H1 (cell line): Measurements from ENCODE around the gene METTL5. TPM values are rescaled to one million over a fixed set of nuclear protein-coding genes. Genes with fewer than 3 reads are reported as not detected.
A peak's percentile ranks its signal among the peaks of the same experiment; 100 is the strongest.

Experiments used
- CTCF ChIA-PET: fragments of 300-600 bp; sonication (Branson Sonifier 250); formaldehyde crosslinking; loops from one replicate; lab custom pipeline; 2021; ENCODE audit not compliant: partially characterized antibody; lab: Charles Lee
- POLR2A ChIA-PET: fragments of 300-600 bp; sonication (Branson Sonifier 250); formaldehyde crosslinking; loops from one replicate; lab custom pipeline; 2021; ENCODE audit warnings: inconsistent platforms; ENCODE audit not compliant: partially characterized antibody; lab: Charles Lee
- DNase-seq, 2 experiments: peaks; one replicate each; pipeline versions ENCODE4 v3.0.0 to v3.0.0-alpha.2; 2010 to 2022; ENCODE audit warnings: low spot score in 2 of 2, low read depth in 1 of 2, mixed read lengths in 1 of 2
- FAIRE-seq: peaks from 2 replicates; lab custom pipeline; 2011; peaks lifted over from hg19 to GRCh38; lab: Jason Lieb, UNC
- H2AFZ ChIP-seq: 2 replicates; pipeline ENCODE4 v1.8.1; 2012; ENCODE audit warnings: low read length, inconsistent platforms
- H2AK5ac ChIP-seq: 2 replicates; pipeline ENCODE4 v1.6.1; 2013; ENCODE audit warnings: low read depth, low read length
- H2BK120ac ChIP-seq: replicated peaks from 2 replicates; pipeline ENCODE3; 2013; ENCODE audit warnings: low read depth, low read length, inconsistent platforms
- H2BK12ac ChIP-seq: 2 replicates; pipeline ENCODE4 v1.6.1; 2013; ENCODE audit warnings: low read depth, low read length
- H2BK15ac ChIP-seq: 2 replicates; pipeline ENCODE4 v1.6.1; 2013; ENCODE audit warnings: low read length
- H2BK20ac ChIP-seq: 2 replicates; pipeline ENCODE4 v1.6.1; 2013; ENCODE audit warnings: low read length
- H2BK5ac ChIP-seq: 2 replicates; pipeline ENCODE4 v1.6.1; 2013; ENCODE audit warnings: low read depth, low read length
- H3K14ac ChIP-seq: 2 replicates; pipeline ENCODE4 v1.6.1; 2013; ENCODE audit warnings: inconsistent platforms; ENCODE audit not compliant: insufficient read length
- H3K18ac ChIP-seq: 2 replicates; pipeline ENCODE4 v1.6.1; 2013; ENCODE audit warnings: low read length; ENCODE audit errors: extremely low read depth
- H3K23ac ChIP-seq: 2 replicates; pipeline ENCODE4 v1.6.1; 2013; ENCODE audit warnings: inconsistent platforms; ENCODE audit not compliant: insufficient read length
- H3K23me2 ChIP-seq: 2 replicates; pipeline ENCODE4 v1.6.1; 2013; ENCODE audit warnings: low read depth, low read length
- H3K27ac ChIP-seq: 2 replicates; pipeline ENCODE4 v1.6.1; 2011; ENCODE audit warnings: low read depth, low read length, inconsistent platforms
- H3K27me3 ChIP-seq, 4 experiments: replicated peaks in 1 of 4; 1 replicate in 1 of 4; 2 replicates in 3 of 4; pipeline versions ENCODE4 v1.6.1 to v1.8.1; 2011 to 2013; ENCODE audit warnings: low read length in 3 of 4, mild to moderate bottlenecking in 3 of 4, inconsistent platforms in 2 of 4, mixed read lengths in 2 of 4, moderate library complexity in 1 of 4; ENCODE audit not compliant: control insufficient read depth in 3 of 4, insufficient read depth in 3 of 4; ENCODE audit errors: extremely low read depth in 1 of 4
- H3K36me3 ChIP-seq, 4 experiments: 2 replicates each; pipeline versions ENCODE4 v1.6.1 to v1.8.1; 2011 to 2013; ENCODE audit warnings: mild to moderate bottlenecking in 4 of 4, low read length in 3 of 4, moderate library complexity in 2 of 4, control low read depth in 1 of 4, inconsistent platforms in 1 of 4; ENCODE audit not compliant: insufficient read depth in 4 of 4, control insufficient read depth in 2 of 4
- H3K4ac ChIP-seq: replicated peaks from 2 replicates; pipeline ENCODE3; 2013; ENCODE audit warnings: low read length, low read depth, mixed read lengths, inconsistent platforms; ENCODE audit not compliant: insufficient read length
- H3K4me1 ChIP-seq, 4 experiments: replicated peaks in 1 of 4; 1 replicate in 1 of 4; 2 replicates in 3 of 4; pipeline versions ENCODE4 v1.6.1 to v1.8.1; 2011 to 2013; ENCODE audit warnings: low read length in 3 of 4, inconsistent platforms in 2 of 4, mixed read lengths in 1 of 4; ENCODE audit not compliant: insufficient read depth in 4 of 4, control insufficient read depth in 3 of 4
- H3K4me2 ChIP-seq, 2 experiments: 2 replicates each; pipeline versions ENCODE4 v1.6.1 to v1.8.1; 2011 to 2013; ENCODE audit warnings: low read depth in 2 of 2, low read length in 2 of 2, control low read depth in 1 of 2, inconsistent platforms in 1 of 2, mild to moderate bottlenecking in 1 of 2; ENCODE audit not compliant: insufficient read depth in 1 of 2
- H3K4me3 ChIP-seq, 4 experiments: fragments of 200-600, 300-600 bp in 1 of 4; sonication (generic), shearing (Covaris generic), sonication (Bioruptor Twin) in 1 of 4; 2 replicates each; pipeline versions ENCODE4 v1.5.1 to v1.8.1; 2011 to 2016; ENCODE audit warnings: low read length in 4 of 4, low read depth in 3 of 4, control low read depth in 2 of 4, inconsistent platforms in 2 of 4, mild to moderate bottlenecking in 2 of 4, mixed read lengths in 1 of 4, moderate library complexity in 1 of 4; ENCODE audit not compliant: insufficient read depth in 2 of 4; ENCODE audit errors: extremely low read depth in 1 of 4
- H3K56ac ChIP-seq: replicated peaks from 2 replicates; pipeline ENCODE3; 2013; ENCODE audit warnings: low read depth, mild to moderate bottlenecking, mixed read lengths, low read length, inconsistent platforms; ENCODE audit not compliant: insufficient read length
- H3K79me1 ChIP-seq: 2 replicates; pipeline ENCODE4 v1.6.1; 2013; ENCODE audit warnings: low read depth, low read length, control low read depth
- H3K79me2 ChIP-seq, 2 experiments: 2 replicates each; pipeline versions ENCODE4 v1.6.1 to v1.8.1; 2012 to 2013; ENCODE audit warnings: low read length in 2 of 2, mild to moderate bottlenecking in 2 of 2, inconsistent platforms in 1 of 2; ENCODE audit not compliant: insufficient read depth in 2 of 2, control insufficient read depth in 1 of 2
- H3K9ac ChIP-seq, 4 experiments: replicated peaks in 1 of 4; 1 replicate in 1 of 4; 2 replicates in 3 of 4; pipeline versions ENCODE4 v1.6.1 to v1.8.1; 2011 to 2013; ENCODE audit warnings: low read depth in 3 of 4, low read length in 3 of 4, control low read depth in 2 of 4, mild to moderate bottlenecking in 2 of 4, moderate library complexity in 2 of 4, inconsistent platforms in 1 of 4; ENCODE audit errors: extremely low read depth in 1 of 4
- H3K9me3 ChIP-seq, 2 experiments: 2 replicates each; pipeline versions ENCODE4 v1.6.1 to v1.8.1; 2012 to 2013; ENCODE audit warnings: mild to moderate bottlenecking in 2 of 2, moderate library complexity in 2 of 2, control low read depth in 1 of 2, inconsistent platforms in 1 of 2, low read depth in 1 of 2, low read length in 1 of 2, mixed read lengths in 1 of 2; ENCODE audit not compliant: insufficient read depth in 2 of 2
- H4K20me1 ChIP-seq, 2 experiments: replicated peaks in 1 of 2; 2 replicates each; pipeline versions ENCODE3 to v1.8.1; 2011 to 2013; ENCODE audit warnings: inconsistent platforms in 2 of 2, low read length in 2 of 2, mild to moderate bottlenecking in 1 of 2; ENCODE audit not compliant: insufficient read depth in 2 of 2, control insufficient read depth in 1 of 2
- H4K5ac ChIP-seq: 2 replicates; pipeline ENCODE4 v1.6.1; 2013; ENCODE audit warnings: low read length, low read depth, mixed read lengths, inconsistent platforms; ENCODE audit not compliant: insufficient read length
- H4K8ac ChIP-seq: 2 replicates; pipeline ENCODE4 v1.8.0; 2013; ENCODE audit warnings: mild to moderate bottlenecking, moderate library complexity, low read length, inconsistent platforms; ENCODE audit not compliant: insufficient read depth; ENCODE audit errors: extremely low read depth
- H4K91ac ChIP-seq: replicated peaks from 2 replicates; pipeline ENCODE3; 2013; ENCODE audit warnings: low read length, mixed read lengths, inconsistent platforms; ENCODE audit not compliant: insufficient read length
- CTBP2 ChIP-seq: IDR thresholded peaks from 2 replicates; pipeline ENCODE4 v1.7.0; 2011; ENCODE audit warnings: borderline replicate concordance, mild to moderate bottlenecking, moderate library complexity, mixed read lengths, low read length; ENCODE audit not compliant: insufficient read depth, insufficient read length
- YY1 ChIP-seq: IDR thresholded peaks from 2 replicates; pipeline ENCODE4 v1.6.1; 2011; ENCODE audit warnings: low read depth, mild to moderate bottlenecking, low read length
- WGBS, 2 experiments: shearing (Covaris generic) in 1 of 2; methylation state at CpG; one replicate each; pipeline versions ENCODE4 v1.1.6 to v1.1.7; 2013 to 2015; ENCODE audit warnings: low lambda C conversion rate in 2 of 2, mixed read lengths in 2 of 2, inconsistent platforms in 1 of 2, low coverage in 1 of 2, missing lambda C conversion rate in 1 of 2; ENCODE audit not compliant: insufficient replicate concordance in 2 of 2, insufficient coverage in 1 of 2, insufficient read length in 1 of 2; ENCODE audit errors: extremely low coverage in 1 of 2, missing lambda C conversion rate in 1 of 2; 5-methylcytosine and 5-hydroxymethylcytosine counted together
- polyA plus RNA-seq, 7 experiments: library from polyadenylated mRNA; depleted of rRNA in 3 of 7; stranded (reverse) in 5 of 7; unstranded in 2 of 7; fragments of >200 nt in 5 of 7; fragments of 200-250 nt in 2 of 7; gene quantifications; 1 replicate in 5 of 7; 2 replicates in 1 of 7; 4 replicates in 1 of 7; pipeline versions ENCODE4 v1.2.1 to v1.2.3, GENCODE V29; 2011 to 2013; ENCODE audit warnings: missing spikeins in 2 of 7, mixed read lengths in 2 of 7
- total RNA-seq: library from RNA; stranded (reverse); fragmentation: NEBNext Ultra II Directional; extraction: Animal tissue kit (Norgen Biotek cat#: 25700); gene quantifications from 2 replicates; pipeline ENCODE4 v1.2.1, GENCODE V29; 2021

Gene METTL5
- total and polyA plus RNA-seq, 2 of the 8 experiments (the other 6 are each of a cell fraction or from before 2014, with no cell fraction given): 34.5 to 74.1 TPM

GRCh38 chr2:169867579-169867978 is 42.9 kb upstream of the METTL5 start:
- peak overlapping the region; percentile 52 for H4K5ac ChIP-seq
- H3K23ac ChIP-seq: no peak overlapping the region
- no peak overlapping the region for H2AK5ac ChIP-seq
- TF ChIP-seq YY1 (no peak), CTBP2 (no peak)
- no peak overlapping the region for H3K4me2 ChIP-seq
- ChIA-PET CTCF (no interaction called here), POLR2A (no interaction called here)
- no peaks in the 10 kb centered on the region for H3K27me3 ChIP-seq
- H3K18ac ChIP-seq: no peak overlapping the region
- H4K91ac ChIP-seq: no peak overlapping the region
- no peak overlapping the region for H2AFZ ChIP-seq
- 60% methylated on average over 3 of the region's 3 CpGs; no CpG with 5 or more reads in 1 of the 2 experiments for WGBS, 2 experiments
- no peak overlapping the region for H2BK15ac ChIP-seq
- H2BK5ac ChIP-seq: no peak overlapping the region
- no peaks in the 10 kb centered on the region for H3K9me3 ChIP-seq
- DNase-seq (no peak), FAIRE-seq (no peak)
- peaks cover 0 to 2% of the 10 kb centered on the region in 2 experiments for H4K20me1 ChIP-seq
- no peak overlapping the region for H3K14ac ChIP-seq
- no peaks in the 10 kb centered on the region for H3K36me3 ChIP-seq
- H3K4ac ChIP-seq: no peak overlapping the region
- no peak overlapping the region for H3K56ac ChIP-seq
- no peak overlapping the region for H2BK120ac ChIP-seq
- H3K27ac ChIP-seq: no peak overlapping the region
- no peaks in the 10 kb centered on the region for H3K79me1 ChIP-seq
- H4K8ac ChIP-seq: no peak overlapping the region
- no peak overlapping the region for H3K4me3 ChIP-seq
- no peak overlapping the region for H2BK20ac ChIP-seq
- no peak overlapping the region for H3K9ac ChIP-seq
- H3K23me2 ChIP-seq: no peaks in the 10 kb centered on the region
- H2BK12ac ChIP-seq: no peak overlapping the region
- peaks cover 0 to 3% (median 0%) of the 10 kb centered on the region in 4 experiments; a peak in 2 of 7 replicates for H3K4me1 ChIP-seq
- H3K79me2 ChIP-seq: peaks cover 0 to 21% of the 10 kb centered on the region in 2 experiments; a peak in 2 of 4 replicates
